ENCODE data around the gene TENM3.

TENM3 gene

GRCh38 chr4:182405087-182405486 is 161.9 kb downstream of the TENM3 start:
- H3K4me3 ChIP-seq (ENCODE audit: low read depth, low read length) = no peak overlapping the region
- TF ChIP-seq, protein P1, sequence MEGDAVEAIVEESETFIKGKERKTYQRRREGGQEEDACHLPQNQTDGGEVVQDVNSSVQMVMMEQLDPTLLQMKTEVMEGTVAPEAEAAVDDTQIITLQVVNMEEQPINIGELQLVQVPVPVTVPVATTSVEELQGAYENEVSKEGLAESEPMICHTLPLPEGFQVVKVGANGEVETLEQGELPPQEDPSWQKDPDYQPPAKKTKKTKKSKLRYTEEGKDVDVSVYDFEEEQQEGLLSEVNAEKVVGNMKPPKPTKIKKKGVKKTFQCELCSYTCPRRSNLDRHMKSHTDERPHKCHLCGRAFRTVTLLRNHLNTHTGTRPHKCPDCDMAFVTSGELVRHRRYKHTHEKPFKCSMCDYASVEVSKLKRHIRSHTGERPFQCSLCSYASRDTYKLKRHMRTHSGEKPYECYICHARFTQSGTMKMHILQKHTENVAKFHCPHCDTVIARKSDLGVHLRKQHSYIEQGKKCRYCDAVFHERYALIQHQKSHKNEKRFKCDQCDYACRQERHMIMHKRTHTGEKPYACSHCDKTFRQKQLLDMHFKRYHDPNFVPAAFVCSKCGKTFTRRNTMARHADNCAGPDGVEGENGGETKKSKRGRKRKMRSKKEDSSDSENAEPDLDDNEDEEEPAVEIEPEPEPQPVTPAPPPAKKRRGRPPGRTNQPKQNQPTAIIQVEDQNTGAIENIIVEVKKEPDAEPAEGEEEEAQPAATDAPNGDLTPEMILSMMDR (IDR thresholded peaks at IDR 0.05; ENCODE audit: low read depth, low read length) = no peak

DNA sequence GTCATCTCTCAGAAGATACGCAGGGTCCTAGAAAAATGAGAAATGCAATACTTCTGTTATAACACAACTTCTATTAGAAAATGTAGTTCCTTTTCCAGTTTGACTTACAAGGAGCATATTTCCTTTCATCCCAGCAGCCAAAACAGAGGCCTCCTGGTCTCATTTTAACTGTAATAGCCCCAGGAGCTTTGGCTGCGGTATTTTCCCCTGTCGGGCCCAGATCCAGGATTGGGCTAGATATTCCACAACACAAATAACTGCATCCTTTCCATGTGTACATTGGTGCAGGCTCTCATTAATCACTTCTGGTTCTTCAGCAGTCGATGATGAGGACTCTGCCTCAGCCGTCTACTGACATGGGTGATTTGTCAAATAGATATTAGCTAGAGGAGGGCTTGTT is 166.1 kb downstream of the TENM3 start:
- TF ChIP-seq, protein P1 (IDR thresholded peaks at IDR 0.05; ENCODE audit: low read depth, low read length) = no peak

GRCh38 chr4:182411391-182411790 is 168.2 kb downstream of the TENM3 start:
- no peak overlapping the region for H3K4me3 ChIP-seq (ENCODE audit: low read depth, low read length)
- TF ChIP-seq, protein P1 (IDR thresholded peaks at IDR 0.05; ENCODE audit: low read depth, low read length) = no peak

More for the DNA sequence above, 166.1 kb downstream of the TENM3 start:
- H3K4me3 ChIP-seq (ENCODE audit: low read depth, low read length) = no peak overlapping the region

DNA sequence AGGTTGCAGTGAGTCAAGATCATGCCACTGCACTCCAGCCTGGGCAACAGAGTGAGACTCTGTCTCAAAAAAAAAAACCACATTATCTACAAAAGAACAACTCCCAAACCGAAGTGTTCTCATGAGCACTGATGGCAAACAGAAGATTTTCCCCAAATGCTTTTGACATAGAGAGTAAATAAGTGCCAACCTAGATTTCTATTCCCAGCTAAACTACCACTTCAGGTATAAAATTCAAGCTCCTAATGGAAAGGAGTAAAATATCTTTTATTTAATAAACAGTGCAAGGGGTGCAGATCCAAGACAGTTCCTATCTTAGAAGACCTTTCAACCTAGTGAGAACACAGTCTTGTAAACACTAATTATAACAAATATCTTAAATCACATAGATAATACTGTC is 170.3 kb downstream of the TENM3 start:
- TF ChIP-seq, protein P1 (IDR thresholded peaks at IDR 0.05; ENCODE audit: low read depth, low read length) = no peak
- H3K4me3 ChIP-seq (ENCODE audit: low read depth, low read length) = no peak overlapping the region

- TF ChIP-seq, protein P1 (IDR thresholded peaks at IDR 0.05; ENCODE audit: low read depth, low read length) = no peak
Observed at GRCh38 chr4:182415116-182415515, 171.9 kb downstream of the TENM3 start.

GRCh38 chr4:182416067-182416466 is 172.9 kb downstream of the TENM3 start:
- H3K4me3 ChIP-seq (ENCODE audit: low read depth, low read length) = no peak overlapping the region
- TF ChIP-seq, protein P1 (IDR thresholded peaks at IDR 0.05; ENCODE audit: low read depth, low read length) = no peak

More at GRCh38 chr4:182415116-182415515, 171.9 kb downstream of the TENM3 start:
- H3K4me3 ChIP-seq (ENCODE audit: low read depth, low read length) = no peak overlapping the region

DNA sequence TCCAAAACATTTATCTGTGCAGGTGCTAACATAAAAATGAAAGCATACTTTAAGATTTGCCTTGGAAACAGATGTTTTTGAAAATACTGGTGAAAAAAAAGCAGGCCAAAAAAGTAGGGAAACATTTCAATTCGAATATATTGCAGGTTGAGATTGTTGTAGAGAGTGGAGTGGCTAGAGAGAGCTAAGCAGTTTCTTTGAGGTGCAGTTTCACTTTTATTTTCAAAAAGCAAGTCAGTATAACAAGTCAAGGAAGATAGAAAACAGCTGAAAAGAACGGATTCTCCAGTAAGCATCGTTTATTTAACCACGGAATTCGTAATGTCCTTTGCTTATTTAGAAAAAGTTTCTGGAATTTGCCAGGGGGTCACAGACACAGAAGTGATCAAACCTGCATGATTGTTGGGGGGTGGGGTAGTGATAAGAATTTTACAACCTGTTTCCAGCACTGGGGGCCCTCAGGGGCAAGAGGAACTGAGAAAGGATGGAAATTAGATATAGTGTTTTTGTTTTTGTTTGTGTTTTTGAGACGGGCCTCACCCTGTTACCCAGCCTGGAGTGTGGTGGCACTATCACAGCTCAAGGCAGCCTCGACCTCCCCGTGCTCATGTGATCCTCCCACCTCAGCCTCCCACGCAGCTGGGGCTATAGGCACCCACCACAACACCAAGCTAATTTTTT is 175.0 kb downstream of the TENM3 start:
- 0 out of 2 replicates have a peak overlapping the region, but pooled peaks have one; percentile 15 for H3K4me3 ChIP-seq (ENCODE audit: low read depth, low read length)
- TF ChIP-seq, protein P1 (IDR thresholded peaks at IDR 0.05; ENCODE audit: low read depth, low read length) = no peak
